ENCODE measurements around the gene PTPRE. TPM values are rescaled to one million over a fixed set of nuclear protein-coding genes. Genes with fewer than 3 reads are reported as not detected.

The PTPRE gene
- total RNA-seq, 1 donor from 2014 or later: 0.21 TPM

GRCh38 chr10:128053356-128053755, 146.5 kb downstream of the PTPRE start:
- Mint-ChIP-seq H3K36me3 (no peaks in the 10 kb centered on the region), H3K4me3 (no peak overlapping the region), H3K27ac (no peak overlapping the region), H3K27me3 (ENCODE audit: insufficient read depth, low read depth) (no peaks in the 10 kb centered on the region), H3K9me3 (no peaks in the 10 kb centered on the region), H3K4me1 (no peaks in the 10 kb centered on the region)
- H2AFZ ChIP-seq (replicated peaks): no peak overlapping the region
- H3K4me1 ChIP-seq: no peaks in the 10 kb centered on the region
- no peaks in the 10 kb centered on the region for H3K27me3 ChIP-seq
- TF ChIP-seq EZH2phosphoT487 (IDR thresholded peaks at IDR 0.05) (no peak), EZH2 (IDR thresholded peaks at IDR 0.05) (no peak), CTCF (IDR thresholded peaks at IDR 0.05) (no peak)
- H3K36me3 ChIP-seq: no peaks in the 10 kb centered on the region
- no peaks in the 10 kb centered on the region for H3F3A ChIP-seq (ENCODE audit: low read depth)
- H3K4me3 ChIP-seq: no peak overlapping the region
- no peak overlapping the region for H3K9ac ChIP-seq
- no peak overlapping the region for H3K27ac ChIP-seq
- no peak overlapping the region for H3K4me2 ChIP-seq
- no peaks in the 10 kb centered on the region for H3K9me3 ChIP-seq (ENCODE audit: low read depth)
- no peak for DNase-seq (ENCODE audit: low spot score)
- H3K79me2 ChIP-seq (ENCODE audit: low read depth): no peaks in the 10 kb centered on the region
- no peaks in the 10 kb centered on the region for H4K20me1 ChIP-seq (ENCODE audit: low read depth)

- Histone ChIP-seq H3K4me1 (no peaks in the 10 kb centered on the region), H4K20me1 (ENCODE audit: low read depth) (no peaks in the 10 kb centered on the region), H3K4me3 (no peak overlapping the region), H3K27me3 (no peaks in the 10 kb centered on the region), H3F3A (ENCODE audit: low read depth) (no peaks in the 10 kb centered on the region), H3K9ac (no peak overlapping the region), H3K36me3 (no peaks in the 10 kb centered on the region), H2AFZ (replicated peaks) (no peak overlapping the region), H3K79me2 (ENCODE audit: low read depth) (no peaks in the 10 kb centered on the region), H3K4me2 (no peak overlapping the region), H3K9me3 (ENCODE audit: low read depth) (no peaks in the 10 kb centered on the region), H3K27ac (no peak overlapping the region)
- Mint-ChIP-seq H3K27me3 (ENCODE audit: insufficient read depth, low read depth) (no peaks in the 10 kb centered on the region), H3K4me1 (no peaks in the 10 kb centered on the region), H3K4me3 (no peak overlapping the region), H3K9me3 (no peaks in the 10 kb centered on the region), H3K27ac (no peak overlapping the region), H3K36me3 (no peaks in the 10 kb centered on the region)
- DNase-seq (ENCODE audit: low spot score): no peak
- TF ChIP-seq EZH2phosphoT487 (IDR thresholded peaks at IDR 0.05): no peak
Observed at GRCh38 chr10:128054163-128054970, 147.5 kb downstream of the PTPRE start.

GRCh38 chr10:128055061-128055868, 148.4 kb downstream of the PTPRE start:
- Mint-ChIP-seq H3K4me3 (no peak overlapping the region), H3K27ac (no peak overlapping the region), H3K36me3 (no peaks in the 10 kb centered on the region), H3K9me3 (no peaks in the 10 kb centered on the region), H3K27me3 (ENCODE audit: insufficient read depth, low read depth) (peaks cover 2% of the 10 kb centered on the region), H3K4me1 (no peaks in the 10 kb centered on the region)
- Histone ChIP-seq H2AFZ (replicated peaks) (no peak overlapping the region), H3K36me3 (no peaks in the 10 kb centered on the region), H3K9ac (no peak overlapping the region), H3K27me3 (no peaks in the 10 kb centered on the region), H3F3A (ENCODE audit: low read depth) (no peaks in the 10 kb centered on the region), H3K4me1 (no peaks in the 10 kb centered on the region), H3K27ac (no peak overlapping the region), H3K4me3 (no peak overlapping the region), H3K79me2 (ENCODE audit: low read depth) (no peaks in the 10 kb centered on the region), H4K20me1 (ENCODE audit: low read depth) (no peaks in the 10 kb centered on the region), H3K9me3 (ENCODE audit: low read depth) (no peaks in the 10 kb centered on the region), H3K4me2 (no peak overlapping the region)
- TF ChIP-seq EZH2phosphoT487 (IDR thresholded peaks at IDR 0.05) (no peak), CTCF (IDR thresholded peaks at IDR 0.05) (no peak), EZH2 (IDR thresholded peaks at IDR 0.05) (no peak)
- DNase-seq (ENCODE audit: low spot score): no peak

Measured in neural progenitor cell (in vitro differentiated cells).